Subcutaneous adipose tissue (tissue), 4 donors: ENCODE measurements around the gene RTN4R. TPM values are rescaled to one million over a fixed set of nuclear protein-coding genes. Genes with fewer than 3 reads are reported as not detected.

Experiments used
- total RNA-seq, 4 donors: library from RNA; depleted of rRNA; stranded (reverse); fragments of >200 nt; gene quantifications; one replicate each; pipeline ENCODE4 v1.1.0, GENCODE V29; 2016
- TF ChIP-seq, protein P1 (sequence below): fragments of 450-650 bp; IDR thresholded peaks from one replicate; pipeline ENCODE4 v1.5.1; 2016; ENCODE audit warnings: low read depth, mild to moderate bottlenecking, control low read depth, antibody characterized with exemption, moderate library complexity

Gene RTN4R
- total RNA-seq, 4 donors from 2014 or later: 0.68 to 0.82 TPM; not detected in 2

DNA sequence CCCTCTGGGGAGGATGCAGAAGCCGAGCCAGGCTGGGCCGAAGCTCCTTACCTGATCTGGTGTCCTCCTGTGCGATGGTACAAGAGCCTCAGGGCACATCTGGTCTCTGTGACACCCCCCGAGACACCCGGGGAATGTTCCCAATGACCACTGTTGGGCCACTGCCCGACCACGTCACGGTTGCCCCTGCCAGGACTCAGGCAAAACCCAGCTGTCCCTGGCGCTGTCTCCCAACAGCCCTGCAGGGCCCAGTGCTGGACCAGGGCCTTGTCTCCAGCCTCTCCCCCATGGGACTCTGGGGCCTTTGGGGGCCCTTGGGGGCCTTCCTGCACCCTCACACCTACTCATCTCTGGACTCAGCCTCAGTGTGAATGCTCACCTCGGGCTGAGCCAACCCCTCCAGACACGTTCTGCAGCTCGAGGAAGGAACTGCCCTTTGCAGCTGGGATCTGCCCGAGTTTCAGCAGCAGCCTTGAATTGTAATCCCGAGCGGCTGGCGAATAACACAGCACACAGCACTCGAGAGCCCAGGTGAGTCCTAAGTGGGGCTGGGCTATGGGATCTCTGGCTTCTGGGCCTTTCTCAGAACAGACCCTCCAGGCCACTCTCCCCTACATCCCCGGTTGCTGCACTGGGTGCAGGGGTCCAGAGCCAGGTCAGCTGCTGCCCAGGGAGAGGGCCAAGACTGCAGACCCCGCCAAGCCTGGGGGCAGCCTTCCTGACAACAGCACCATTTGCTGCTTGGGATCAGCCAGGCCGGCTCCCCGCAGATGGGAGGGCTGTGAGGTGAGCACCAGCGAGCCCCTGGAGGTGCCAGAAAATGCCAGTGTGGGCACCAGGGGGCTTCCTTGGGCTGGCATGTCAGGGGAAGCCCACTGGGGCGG is 39.8 kb downstream of the RTN4R start:
- TF ChIP-seq, protein P1, sequence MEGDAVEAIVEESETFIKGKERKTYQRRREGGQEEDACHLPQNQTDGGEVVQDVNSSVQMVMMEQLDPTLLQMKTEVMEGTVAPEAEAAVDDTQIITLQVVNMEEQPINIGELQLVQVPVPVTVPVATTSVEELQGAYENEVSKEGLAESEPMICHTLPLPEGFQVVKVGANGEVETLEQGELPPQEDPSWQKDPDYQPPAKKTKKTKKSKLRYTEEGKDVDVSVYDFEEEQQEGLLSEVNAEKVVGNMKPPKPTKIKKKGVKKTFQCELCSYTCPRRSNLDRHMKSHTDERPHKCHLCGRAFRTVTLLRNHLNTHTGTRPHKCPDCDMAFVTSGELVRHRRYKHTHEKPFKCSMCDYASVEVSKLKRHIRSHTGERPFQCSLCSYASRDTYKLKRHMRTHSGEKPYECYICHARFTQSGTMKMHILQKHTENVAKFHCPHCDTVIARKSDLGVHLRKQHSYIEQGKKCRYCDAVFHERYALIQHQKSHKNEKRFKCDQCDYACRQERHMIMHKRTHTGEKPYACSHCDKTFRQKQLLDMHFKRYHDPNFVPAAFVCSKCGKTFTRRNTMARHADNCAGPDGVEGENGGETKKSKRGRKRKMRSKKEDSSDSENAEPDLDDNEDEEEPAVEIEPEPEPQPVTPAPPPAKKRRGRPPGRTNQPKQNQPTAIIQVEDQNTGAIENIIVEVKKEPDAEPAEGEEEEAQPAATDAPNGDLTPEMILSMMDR: no peak

DNA sequence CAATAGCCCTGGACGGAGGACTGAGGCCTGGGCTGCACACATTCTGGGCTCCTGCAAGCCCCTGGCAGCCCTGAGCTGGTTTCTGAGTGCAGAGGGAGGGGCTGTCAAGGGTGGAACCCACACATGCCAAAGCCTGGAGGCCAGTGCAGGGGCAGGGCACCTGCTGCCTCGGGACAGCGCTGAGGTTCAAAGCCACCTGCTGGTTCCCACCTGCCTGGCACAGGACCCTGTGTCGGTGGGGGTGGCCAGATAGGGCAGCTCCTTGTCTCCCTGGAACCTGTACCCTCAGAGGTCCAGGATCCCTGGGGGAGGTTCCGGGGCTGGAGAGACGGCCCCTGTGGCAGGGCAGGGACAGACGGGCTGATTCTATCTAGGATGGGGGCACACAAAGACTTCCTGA is 40.8 kb downstream of the RTN4R start:
- TF ChIP-seq, protein P1: no peak

DNA sequence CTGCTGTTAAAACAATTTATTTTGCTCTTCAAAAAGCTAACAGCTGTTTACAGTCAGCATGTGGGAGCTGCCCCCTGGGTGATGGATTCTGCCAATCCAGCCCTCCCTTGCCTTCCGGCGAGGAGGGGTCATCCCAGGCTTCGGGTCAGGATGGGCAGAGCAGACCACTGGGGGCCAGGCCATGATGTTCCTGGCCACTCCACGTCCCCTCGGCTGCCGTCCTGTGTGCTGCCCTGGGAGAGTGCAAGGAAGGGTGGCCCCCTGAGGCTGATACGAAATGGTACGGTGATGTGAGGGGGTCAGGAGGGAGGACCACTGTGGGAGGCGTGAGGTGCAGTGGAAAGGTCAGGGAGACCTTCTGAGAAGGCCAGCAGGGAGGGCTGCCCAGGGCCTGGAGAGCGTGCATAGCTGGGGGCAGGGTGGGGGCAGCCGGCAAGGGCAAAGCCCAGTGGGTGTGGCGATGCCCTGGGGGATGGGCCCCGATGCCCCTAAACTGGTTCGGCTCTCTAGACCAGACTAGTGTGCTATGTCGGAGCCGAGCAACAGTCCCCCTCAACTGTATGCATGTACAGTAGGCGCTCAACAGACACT is 41.3 kb downstream of the RTN4R start:
- TF ChIP-seq, protein P1: no peak

DNA sequence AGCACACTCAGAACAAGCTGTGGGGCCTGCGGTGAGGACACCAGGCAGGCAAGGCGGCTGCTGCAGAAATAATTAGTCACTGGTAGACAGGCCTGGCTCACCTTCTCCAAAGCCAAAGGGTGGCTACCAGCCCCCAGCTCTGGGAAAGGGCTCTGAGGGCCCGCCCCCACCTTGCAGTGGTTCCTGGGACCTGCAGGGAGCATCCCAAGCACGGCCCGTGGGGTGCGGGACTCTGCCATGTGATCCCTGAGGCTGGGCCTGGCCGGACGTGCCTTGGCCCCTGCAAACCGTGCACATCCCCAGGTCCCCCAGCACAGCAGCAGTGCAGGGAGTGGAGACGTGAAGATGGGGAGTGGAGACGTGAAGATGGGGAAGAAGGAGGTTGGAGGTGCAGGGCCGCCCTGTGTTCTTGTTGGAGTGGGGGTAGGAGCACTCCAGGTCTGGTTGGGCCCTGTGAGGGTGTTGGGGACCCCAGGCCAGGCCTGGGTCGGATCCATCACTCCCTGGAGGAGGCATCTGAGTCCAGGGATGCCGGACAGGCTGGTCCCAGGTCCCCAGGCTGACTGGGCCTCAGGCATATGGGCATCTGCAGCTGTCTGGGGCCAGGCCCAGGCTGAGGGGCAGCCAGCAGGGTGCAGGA is 41.9 kb downstream of the RTN4R start:
- TF ChIP-seq, protein P1: no peak

DNA sequence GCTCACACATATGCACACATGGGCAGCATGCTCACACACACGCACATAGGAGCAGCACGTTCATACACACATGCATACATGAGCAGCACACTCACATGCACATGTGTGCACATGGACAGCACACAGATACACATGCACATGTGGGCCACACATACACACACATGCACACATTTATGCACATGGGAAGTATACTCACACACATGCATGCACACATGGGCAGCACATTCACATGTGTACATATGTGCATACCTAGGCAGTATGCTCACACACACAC is 42.5 kb downstream of the RTN4R start:
- TF ChIP-seq, protein P1: no peak

DNA sequence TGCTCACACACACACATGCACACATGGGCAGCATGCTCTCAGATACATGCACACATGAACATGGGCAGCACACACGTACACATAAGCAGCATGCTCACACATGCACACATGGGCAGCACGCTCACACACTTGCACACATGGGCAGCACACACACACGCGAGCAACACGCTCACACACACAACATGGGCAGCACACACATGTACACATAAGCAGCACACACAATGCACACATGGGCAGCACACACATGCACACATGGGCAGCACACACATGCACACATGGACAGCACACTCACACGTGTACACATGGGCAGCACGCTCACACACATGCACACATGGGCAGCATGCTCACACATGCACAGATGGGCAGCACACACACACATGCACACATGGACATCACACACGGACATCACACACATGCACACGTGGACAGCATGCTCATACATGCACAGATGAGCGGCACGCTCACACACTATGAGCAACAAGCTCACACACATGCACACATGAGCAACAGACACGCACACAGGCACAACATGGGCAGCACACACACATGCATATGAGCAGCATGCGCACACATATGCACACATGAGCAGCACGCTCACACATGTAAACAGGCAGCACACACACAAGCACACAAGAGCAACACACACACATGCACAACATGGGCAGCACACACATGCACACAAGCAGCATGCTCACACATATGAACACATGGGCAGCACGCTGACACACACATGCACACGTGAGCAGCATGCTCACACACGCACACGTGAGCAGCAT is 43.0 kb downstream of the RTN4R start:
- TF ChIP-seq, protein P1: no peak

DNA sequence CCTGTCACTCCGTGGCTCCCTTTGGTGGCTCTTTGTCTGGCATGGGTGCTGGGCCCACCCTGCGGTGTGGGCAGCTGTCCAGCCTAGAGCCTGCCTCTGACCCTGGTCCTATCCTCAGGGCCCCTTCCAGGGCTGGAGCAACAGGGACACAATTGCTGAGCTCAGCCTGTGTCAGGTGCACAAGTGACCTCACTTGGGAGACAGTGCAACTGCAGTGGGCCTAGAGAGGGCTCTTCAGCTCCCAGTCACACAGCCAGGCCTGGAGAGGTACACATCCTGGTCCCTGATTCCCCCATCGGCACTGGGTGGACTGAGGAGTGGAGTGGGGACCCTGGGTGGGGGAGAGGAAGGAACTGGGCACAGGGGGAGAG is 43.9 kb downstream of the RTN4R start:
- TF ChIP-seq, protein P1: no peak
